Psoas muscle (tissue), 8 donors: ENCODE measurements around the gene TMEM119. TPM values are rescaled to one million over a fixed set of nuclear protein-coding genes. Genes with fewer than 3 reads are reported as not detected.

Experiments used
- ATAC-seq, 4 donors: fragments of 200-7000 bp; cut with Tn5 transposase; one replicate each; pipeline ENCODE4 v1.9.1; 2020; ENCODE audit warnings: moderate library complexity in 3 of 4, mild to moderate bottlenecking in 2 of 4
- DNase-seq, 2 donors: peaks; one replicate each; pipeline ENCODE4 v3.0.0-alpha.2; 2020
- H3K27ac ChIP-seq: fragments of 200-600 bp; one replicate; pipeline ENCODE4 v1.8.0; 2022
- H3K27me3 ChIP-seq, 3 donors: fragments of 200-600 bp in 1 of 3; one replicate each; pipeline versions ENCODE4 v1.6.1 to v1.8.0; 2013 to 2022; ENCODE audit warnings: low read length in 2 of 3, mild to moderate bottlenecking in 2 of 3, moderate library complexity in 1 of 3; ENCODE audit not compliant: insufficient read depth in 3 of 3
- H3K36me3 ChIP-seq, 2 donors: fragments of 200-600 bp in 1 of 2; one replicate each; pipeline versions ENCODE4 v1.6.1 to v1.8.0; 2013 to 2022; ENCODE audit warnings: low read depth in 1 of 2, mild to moderate bottlenecking in 1 of 2, moderate library complexity in 1 of 2; ENCODE audit not compliant: insufficient read depth in 1 of 2
- H3K4me1 ChIP-seq: fragments of 200-600 bp; one replicate; pipeline ENCODE4 v1.8.0; 2022
- H3K4me3 ChIP-seq: fragments of 200-600 bp; one replicate; pipeline ENCODE4 v1.8.0; 2022; ENCODE audit warnings: mild to moderate bottlenecking
- H3K9me3 ChIP-seq: fragments of 200-600 bp; one replicate; pipeline ENCODE4 v1.8.0; 2022
- CTCF ChIP-seq: fragments of 200-600 bp; IDR thresholded peaks from one replicate; pipeline ENCODE4 v1.8.0; 2022; ENCODE audit warnings: antibody characterized with exemption
- WGBS, 3 donors: extraction: QIAGEN DNeasy Blood & Tissue Kit; methylation state at CpG; one replicate each; pipeline versions ENCODE4 v1.1.6 to v1.1.7; 2013; 5-methylcytosine and 5-hydroxymethylcytosine counted together
- intact Hi-C, 2 donors: fragments of 100-400 bp; cut with DNase I; formaldehyde crosslinking; loops; one replicate each; pipeline versions ENCODE4 v1.11.0 to v1.14.2; 2022
- polyA plus RNA-seq, 3 donors: library from polyadenylated mRNA; stranded (reverse); fragments of 200-250 nt; gene quantifications; one replicate each; pipeline ENCODE4 v1.2.3, GENCODE V29; 2013
- total RNA-seq, 4 donors: library from RNA; stranded (reverse); fragmentation: NEBNext Ultra II Directional in 2 of 4; extraction: Animal tissue kit (Norgen Biotek cat#: 25700) in 2 of 4; gene quantifications; one replicate each; pipeline versions ENCODE4 v1.2.1 to v1.2.4, GENCODE V29; 2021 to 2023
- donor health status: healthy with polysubstance abuse.
- donor health status: DM: no; HTN: no; CAD: no; lungs with moderate emphysema.
- donor health status: Bipolar disorder and iron deficiency.
- donor health status: healthy.
- donor health status: DM: yes; HTN: yes; CAD: no.
- donor health status: DM: no; HTN: no; CAD: no.
- donor health status: DM: no; HTN: no; CAD: no.
- donor health status: DM: yes; HTN: yes; CAD: no.

The TMEM119 gene
- total and polyA plus RNA-seq, 7 donors: 0.25 to 2.6 (median 0.36) TPM

GRCh38 chr12:108635997-108636808 is 38.3 kb upstream of the TMEM119 start:
- no peaks in the 10 kb centered on the region for H3K9me3 ChIP-seq
- ATAC-seq: no peak
- DNase-seq: no peak
- TF ChIP-seq CTCF: no peak
- intact Hi-C loops: no loop called here
- no peaks in the 10 kb centered on the region for H3K36me3 ChIP-seq
- peaks cover 11% of the 10 kb centered on the region for H3K4me1 ChIP-seq
- H3K27ac ChIP-seq: no peak overlapping the region
- peaks cover 0 to 6% (median 0%) of the 10 kb centered on the region in 3 donors for H3K27me3 ChIP-seq
- 88 to 90% (median 90%) methylated on average over 6 of the region's 6 CpGs for WGBS, 3 donors
- no peak overlapping the region for H3K4me3 ChIP-seq

- ATAC-seq (no peak), DNase-seq (no peak)
- no peak for TF ChIP-seq CTCF
- WGBS, 3 donors: 43 to 52% (median 47%) methylated on average over 15 of the region's 15 CpGs
- Histone ChIP-seq H3K27ac (peak overlapping the region; percentile 23), H3K4me1 (peaks cover 10% of the 10 kb centered on the region), H3K27me3 (peaks cover 0 to 6% (median 0%) of the 10 kb centered on the region in 3 donors), H3K36me3 (no peaks in the 10 kb centered on the region), H3K4me3 (no peak overlapping the region), H3K9me3 (no peaks in the 10 kb centered on the region)
- intact Hi-C loops: no loop called here
These were observed 37.5 kb upstream of the TMEM119 start for GRCh38 chr12:108635201-108635996.

GRCh38 chr12:108634341-108634751 is 36.5 kb upstream of the TMEM119 start:
- TF ChIP-seq CTCF: no peak
- intact Hi-C loops: no loop called here
- Histone ChIP-seq H3K36me3 (no peaks in the 10 kb centered on the region), H3K4me1 (peaks cover 10% of the 10 kb centered on the region), H3K27ac (peak overlapping the region; percentile 3), H3K9me3 (no peaks in the 10 kb centered on the region), H3K4me3 (no peak overlapping the region), H3K27me3 (peaks cover 0 to 6% (median 0%) of the 10 kb centered on the region in 3 donors)
- ATAC-seq (peak; percentile 32 to 74 (median 62)), DNase-seq (no peak)
- 49 to 64% (median 54%) methylated on average over 4 of the region's 4 CpGs for WGBS, 3 donors

- 66 to 81% (median 71%) methylated on average over 14 of the region's 14 CpGs for WGBS, 3 donors
- peaks cover 0 to 6% (median 0%) of the 10 kb centered on the region in 3 donors for H3K27me3 ChIP-seq
- no peaks in the 10 kb centered on the region for H3K9me3 ChIP-seq
- H3K4me3 ChIP-seq: peak within 1 kb of the TSS; percentile 38
- H3K36me3 ChIP-seq: no peaks in the 10 kb centered on the region
- DNase-seq (peak; percentile 55 to 78), ATAC-seq (peak in 3 of 4 donors; percentile 21 to 25 (median 23))
- intact Hi-C loops: no loop called here
- TF ChIP-seq CTCF: no peak
- peak within 1 kb of the TSS; percentile 3 for H3K27ac ChIP-seq
- H3K4me1 ChIP-seq: peaks cover 10% of the 10 kb centered on the region
These were observed 35.8 kb upstream of the TMEM119 start, which contains the start of gene SELPLG for GRCh38 chr12:108633534-108634248. Gene SELPLG (minus strand): TSS chr12:108633894. CDS start chr12:108624307, 9,587 bp downstream.
